Stomach smooth muscle (tissue), 2 donors: Measurements from ENCODE around the gene PCDHGA7.
"Not testable (repeated sequence)": the region's sequence is repeated elsewhere in the genome, so short reads cannot be mapped to it uniquely, and the experiment has no call there.

Source experiments
- H3K27ac ChIP-seq: one replicate; pipeline ENCODE4 v1.7.0; 2013; ENCODE audit warnings: mild to moderate bottlenecking, low read length, inconsistent platforms
- H3K27me3 ChIP-seq, 2 donors: one replicate each; pipeline ENCODE4 v1.7.0; 2013; ENCODE audit warnings: low read length in 2 of 2; ENCODE audit not compliant: insufficient read depth in 2 of 2, control insufficient read depth in 1 of 2
- H3K36me3 ChIP-seq, 2 donors: one replicate each; pipeline ENCODE4 v1.7.0; 2013; ENCODE audit warnings: low read length in 2 of 2; ENCODE audit not compliant: control insufficient read depth in 2 of 2, insufficient read depth in 2 of 2
- H3K4me1 ChIP-seq: one replicate; pipeline ENCODE4 v1.7.0; 2013; ENCODE audit warnings: low read length; ENCODE audit not compliant: control insufficient read depth, insufficient read depth
- H3K4me3 ChIP-seq, 2 donors: one replicate each; pipeline ENCODE4 v1.7.0; 2013; ENCODE audit warnings: low read length in 2 of 2
- H3K9ac ChIP-seq, 2 donors: one replicate each; pipeline ENCODE4 v1.7.0; 2013; ENCODE audit warnings: low read length in 2 of 2, mild to moderate bottlenecking in 1 of 2
- H3K9me3 ChIP-seq, 2 donors: one replicate each; pipeline ENCODE4 v1.7.0; 2013; ENCODE audit warnings: low read length in 2 of 2; ENCODE audit not compliant: control insufficient read depth in 2 of 2
- donor health status: healthy.
- donor health status: Pancreatic carcinoma.

Gene PCDHGA7

GRCh38 chr5:141403387-141403786 lies 20.8 kb downstream of the PCDHGA7 start:
- Histone ChIP-seq H3K9ac (no peak overlapping the region), H3K36me3 (no peaks in the 10 kb centered on the region), H3K9me3 (peaks cover 21 to 78% of the 10 kb centered on the region in 2 donors), H3K27me3 (no peaks in the 10 kb centered on the region), H3K27ac (no peak overlapping the region), H3K4me3 (peak overlapping the region; percentile 60 to 65), H3K4me1 (no peaks in the 10 kb centered on the region)

DNA sequence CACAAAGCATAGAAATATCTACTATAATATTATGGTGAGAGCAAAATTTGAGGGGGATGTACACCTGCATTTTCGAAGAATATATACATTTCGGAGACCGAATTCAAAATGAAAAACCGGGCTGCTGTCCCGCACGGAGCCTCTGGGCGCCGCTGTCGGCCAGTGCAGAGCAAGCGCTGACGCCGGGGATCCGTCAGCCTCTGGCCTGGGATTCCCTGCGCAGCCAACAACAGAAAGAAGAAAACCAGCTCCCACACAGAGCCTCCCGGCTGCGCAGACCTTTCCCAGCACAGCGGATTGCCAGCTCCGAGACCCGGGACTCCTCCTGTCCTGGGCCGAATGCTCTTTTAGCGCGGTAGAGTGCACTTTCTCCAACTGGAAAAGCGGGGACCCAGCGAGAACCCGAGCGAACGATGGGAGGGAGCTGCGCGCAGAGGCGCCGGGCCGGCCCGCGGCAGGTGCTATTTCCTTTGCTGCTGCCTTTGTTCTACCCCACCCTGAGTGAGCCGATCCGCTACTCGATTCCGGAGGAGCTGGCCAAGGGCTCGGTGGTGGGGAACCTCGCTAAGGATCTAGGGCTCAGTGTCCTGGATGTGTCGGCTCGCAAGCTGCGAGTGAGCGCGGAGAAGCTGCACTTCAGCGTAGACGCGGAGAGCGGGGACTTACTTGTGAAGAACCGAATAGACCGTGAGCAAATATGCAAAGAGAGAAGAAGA lies 25.4 kb downstream of the PCDHGA7 start, which contains the start of gene PCDHGB6:
PCDHGB6 (plus strand) TSS at position 232 of the 716 bp plus-strand sequence; CDS start at position 414, 182 bp downstream.
- H3K4me1 ChIP-seq, H3K9ac ChIP-seq, H3K36me3 ChIP-seq, H3K27ac ChIP-seq, H3K27me3 ChIP-seq: not testable (repeated sequence)
- Histone ChIP-seq H3K9me3 (peaks cover 34 to 78% of the 10 kb centered on the region in 2 donors), H3K4me3 (peak within 1 kb of the TSS; percentile 33 to 40)

DNA sequence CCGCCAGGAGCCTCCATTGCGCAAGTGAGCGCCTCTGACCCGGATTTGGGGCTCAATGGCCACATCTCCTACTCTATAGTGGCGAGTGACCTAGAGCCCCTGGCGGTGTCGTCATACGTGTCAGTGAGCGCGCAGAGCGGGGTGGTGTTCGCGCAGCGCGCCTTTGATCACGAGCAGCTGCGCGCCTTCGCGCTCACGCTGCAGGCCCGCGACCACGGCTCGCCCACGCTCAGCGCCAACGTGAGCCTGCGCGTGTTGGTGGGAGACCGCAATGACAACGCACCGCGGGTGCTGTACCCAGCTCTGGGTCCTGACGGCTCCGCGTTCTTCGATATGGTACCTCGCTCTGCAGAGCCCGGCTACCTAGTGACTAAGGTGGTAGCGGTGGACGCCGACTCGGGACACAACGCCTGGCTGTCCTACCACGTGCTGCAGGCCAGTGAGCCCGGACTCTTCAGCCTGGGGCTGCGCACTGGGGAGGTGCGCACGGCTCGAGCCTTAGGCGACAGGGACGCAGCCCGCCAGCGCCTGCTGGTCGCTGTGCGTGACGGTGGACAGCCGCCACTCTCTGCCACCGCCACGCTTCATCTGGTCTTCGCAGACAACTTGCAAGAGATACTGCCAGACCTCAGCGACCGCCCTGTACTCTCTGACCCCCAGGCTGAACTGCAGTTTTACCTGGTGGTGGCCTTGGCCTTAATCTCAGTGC lies 27.2 kb downstream of the PCDHGA7 start:
- no peaks in the 10 kb centered on the region for H3K4me1 ChIP-seq
- H3K27me3 ChIP-seq = no peaks in the 10 kb centered on the region
- peaks cover 2 to 6% of the 10 kb centered on the region in 2 donors for H3K36me3 ChIP-seq
- peak overlapping the region; percentile 29 to 35 for H3K4me3 ChIP-seq
- H3K9ac ChIP-seq = no peak overlapping the region
- H3K9me3 ChIP-seq = peaks cover 34 to 78% of the 10 kb centered on the region in 2 donors
- no peak overlapping the region for H3K27ac ChIP-seq

- peaks cover 28 to 61% of the 10 kb centered on the region in 2 donors for H3K9me3 ChIP-seq
- no peaks in the 10 kb centered on the region for H3K4me1 ChIP-seq
- H3K4me3 ChIP-seq = peak overlapping the region; percentile 40 to 44
Observed at GRCh38 chr5:141411575-141411974, 29.0 kb downstream of the PCDHGA7 start.

DNA sequence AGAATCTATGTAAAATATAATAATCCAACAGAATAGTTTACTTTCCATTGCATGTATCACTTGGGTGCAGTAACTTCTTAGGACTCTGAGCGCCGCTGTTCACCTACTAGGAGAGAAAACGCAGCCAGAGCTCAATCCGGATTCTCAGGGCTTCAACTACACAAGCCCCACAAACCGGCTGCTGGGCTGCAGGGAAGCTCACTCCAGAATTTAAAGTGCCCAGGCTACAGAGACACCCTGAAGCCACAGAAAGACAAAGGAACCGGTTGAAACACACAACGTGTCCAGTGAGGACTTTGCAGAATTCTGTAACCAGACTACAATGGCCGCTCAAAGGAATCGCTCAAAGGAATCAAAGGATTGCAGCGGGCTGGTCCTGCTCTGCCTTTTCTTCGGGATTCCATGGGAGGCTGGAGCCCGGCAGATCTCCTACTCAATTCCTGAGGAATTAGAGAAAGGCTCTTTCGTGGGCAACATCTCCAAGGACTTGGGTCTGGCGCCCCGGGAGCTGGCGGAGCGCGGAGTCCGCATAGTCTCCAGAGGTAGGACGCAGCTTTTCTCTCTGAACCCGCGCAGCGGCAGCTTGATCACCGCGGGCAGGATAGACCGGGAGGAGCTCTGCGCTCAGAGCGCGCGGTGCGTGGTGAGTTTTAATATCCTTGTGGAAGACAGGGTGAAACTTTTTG lies 30.5 kb downstream of the PCDHGA7 start, which contains the start of gene PCDHGA10:
PCDHGA10 (plus strand) TSS at position 134 of the 686 bp plus-strand sequence; CDS start at position 323, 189 bp downstream.
- H3K4me3 ChIP-seq = peak within 1 kb of the TSS; percentile 44 to 47
- no peaks in the 10 kb centered on the region for H3K4me1 ChIP-seq
- no peak within 1 kb of the TSS for H3K27ac ChIP-seq
- H3K9ac ChIP-seq = no peak within 1 kb of the TSS
- peaks cover 2 to 6% of the 10 kb centered on the region in 2 donors for H3K36me3 ChIP-seq
- peaks cover 28 to 58% of the 10 kb centered on the region in 2 donors for H3K9me3 ChIP-seq
- no peaks in the 10 kb centered on the region for H3K27me3 ChIP-seq

More at GRCh38 chr5:141411575-141411974, 29.0 kb downstream of the PCDHGA7 start:
- Histone ChIP-seq H3K27me3 (no peaks in the 10 kb centered on the region), H3K27ac (no peak overlapping the region), H3K9ac (no peak overlapping the region), H3K36me3 (peaks cover 2 to 6% of the 10 kb centered on the region in 2 donors)

GRCh38 chr5:141413540-141414069 lies 31.1 kb downstream of the PCDHGA7 start:
- Histone ChIP-seq H3K4me3 (peak overlapping the region; percentile 18 to 47), H3K9me3 (peaks cover 32 to 58% of the 10 kb centered on the region in 2 donors), H3K27me3 (no peaks in the 10 kb centered on the region), H3K36me3 (peaks cover 2 to 7% of the 10 kb centered on the region in 2 donors), H3K4me1 (no peaks in the 10 kb centered on the region), H3K9ac (no peak overlapping the region), H3K27ac (no peak overlapping the region)

- peak overlapping the region in 1 of 2 donors; percentile 18 for H3K4me3 ChIP-seq
- peaks cover 28 to 58% of the 10 kb centered on the region in 2 donors for H3K9me3 ChIP-seq
- H3K27ac ChIP-seq, H3K36me3 ChIP-seq, H3K4me1 ChIP-seq, H3K27me3 ChIP-seq, H3K9ac ChIP-seq: not testable (repeated sequence)
Observed at GRCh38 chr5:141414548-141415274, 32.2 kb downstream of the PCDHGA7 start.

- H3K27ac ChIP-seq, H3K9ac ChIP-seq, H3K4me1 ChIP-seq, H3K27me3 ChIP-seq, H3K36me3 ChIP-seq: not testable (repeated sequence)
- Histone ChIP-seq H3K9me3 (peaks cover 33 to 57% of the 10 kb centered on the region in 2 donors), H3K4me3 (peak overlapping the region in 1 of 2 donors; percentile 29)
Observed at GRCh38 chr5:141415275-141415618, 32.7 kb downstream of the PCDHGA7 start.

DNA sequence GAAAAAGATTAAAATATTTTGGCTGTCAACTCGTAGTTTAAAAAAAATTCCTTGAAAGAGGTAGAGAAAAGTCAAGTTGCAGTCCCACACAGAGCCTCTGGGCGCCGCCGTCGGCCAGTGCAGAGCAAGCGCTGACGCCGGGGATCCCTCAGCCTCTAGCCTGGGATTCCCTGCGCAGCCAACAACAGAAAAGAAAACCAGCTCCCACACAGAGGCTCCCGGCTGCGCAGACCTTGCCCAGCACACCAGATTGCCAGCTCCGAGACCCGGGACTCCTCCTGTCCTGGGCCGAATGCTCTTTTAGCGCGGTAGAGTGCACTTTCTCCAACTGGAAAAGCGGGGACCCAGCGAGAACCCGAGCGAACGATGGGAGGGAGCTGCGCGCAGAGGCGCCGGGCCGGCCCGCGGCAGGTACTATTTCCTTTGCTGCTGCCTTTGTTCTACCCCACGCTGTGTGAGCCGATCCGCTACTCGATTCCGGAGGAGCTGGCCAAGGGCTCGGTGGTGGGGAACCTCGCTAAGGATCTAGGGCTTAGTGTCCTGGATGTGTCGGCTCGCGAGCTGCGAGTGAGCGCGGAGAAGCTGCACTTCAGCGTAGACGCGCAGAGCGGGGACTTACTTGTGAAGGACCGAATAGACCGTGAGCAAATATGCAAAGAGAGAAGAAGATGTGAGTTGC lies 35.1 kb downstream of the PCDHGA7 start, which contains the start of gene PCDHGB7:
PCDHGB7 (plus strand) TSS at position 184 of the 679 bp plus-strand sequence; CDS start at position 367, 183 bp downstream.
- not testable (repeated sequence) for H3K27ac ChIP-seq, H3K4me1 ChIP-seq, H3K36me3 ChIP-seq, H3K27me3 ChIP-seq, H3K9ac ChIP-seq
- Histone ChIP-seq H3K9me3 (peaks cover 34 to 67% of the 10 kb centered on the region in 2 donors), H3K4me3 (peak within 1 kb of the TSS; percentile 58 to 68)
